Liver (tissue), 9 donors: ENCODE results near the gene MAIP1. TPM values are rescaled to one million over a fixed set of nuclear protein-coding genes. Genes with fewer than 3 reads are reported as not detected.

Source experiments
- DNase-seq: peaks from one replicate; pipeline ENCODE4 v3.0.0-alpha.2; 2017; ENCODE audit warnings: low spot score
- H3K27ac ChIP-seq, 2 donors: one replicate each; pipeline ENCODE4 v1.7.0; 2013; ENCODE audit warnings: inconsistent platforms in 2 of 2, low read length in 2 of 2, control low read depth in 1 of 2, low read depth in 1 of 2, mild to moderate bottlenecking in 1 of 2
- H3K27me3 ChIP-seq, 4 donors: one replicate each; pipeline versions ENCODE4 v1.6.1 to v1.7.0; 2013; ENCODE audit warnings: low read length in 3 of 4, inconsistent platforms in 1 of 4, mild to moderate bottlenecking in 1 of 4, moderate library complexity in 1 of 4; ENCODE audit not compliant: control insufficient read depth in 4 of 4, insufficient read depth in 4 of 4
- H3K36me3 ChIP-seq, 4 donors: one replicate each; pipeline versions ENCODE4 v1.6.1 to v1.7.0; 2013; ENCODE audit warnings: low read length in 3 of 4, mild to moderate bottlenecking in 3 of 4, low read depth in 1 of 4, moderate library complexity in 1 of 4; ENCODE audit not compliant: control insufficient read depth in 4 of 4, insufficient read depth in 3 of 4
- H3K4me1 ChIP-seq, 4 donors: one replicate each; pipeline versions ENCODE4 v1.6.1 to v1.7.0; 2013; ENCODE audit warnings: low read length in 3 of 4, mild to moderate bottlenecking in 3 of 4, moderate library complexity in 1 of 4; ENCODE audit not compliant: control insufficient read depth in 4 of 4, insufficient read depth in 4 of 4
- H3K4me3 ChIP-seq, 3 donors: one replicate each; pipeline versions ENCODE4 v1.6.1 to v1.7.0; 2013; ENCODE audit warnings: low read length in 3 of 3, control low read depth in 1 of 3, low read depth in 1 of 3, mild to moderate bottlenecking in 1 of 3
- H3K9ac ChIP-seq, 2 donors: one replicate each; pipeline ENCODE4 v1.7.0; 2013; ENCODE audit warnings: low read length in 2 of 2, mild to moderate bottlenecking in 2 of 2, moderate library complexity in 2 of 2, control low read depth in 1 of 2, low read depth in 1 of 2
- H3K9me3 ChIP-seq, 4 donors: one replicate each; pipeline versions ENCODE4 v1.6.1 to v1.7.0; 2013; ENCODE audit warnings: low read length in 3 of 4; ENCODE audit not compliant: control insufficient read depth in 4 of 4
- EGR1 ChIP-seq, 2 donors: IDR thresholded peaks; 2 replicates each; pipeline ENCODE4 v1.6.1; 2016 to 2018; ENCODE audit warnings: antibody characterized with exemption in 2 of 2, low read depth in 2 of 2
- FOXA1 ChIP-seq: IDR thresholded peaks from 2 replicates; pipeline ENCODE4 v1.6.1; 2016; ENCODE audit warnings: antibody characterized with exemption
- FOXA2 ChIP-seq: IDR thresholded peaks from 2 replicates; pipeline ENCODE4 v1.6.1; 2016; ENCODE audit warnings: antibody characterized with exemption
- GABPA ChIP-seq, 2 donors: IDR thresholded peaks in 1 of 2; conservative IDR thresholded peaks in 1 of 2; 2 replicates each; pipeline ENCODE4 v1.6.1; 2016; ENCODE audit warnings: antibody characterized with exemption in 2 of 2, mild to moderate bottlenecking in 1 of 2, moderate library complexity in 1 of 2
- HNF4A ChIP-seq, 2 donors: conservative IDR thresholded peaks; 2 replicates each; pipeline ENCODE4 v1.6.1; 2016; ENCODE audit warnings: antibody characterized with exemption in 2 of 2, mild to moderate bottlenecking in 2 of 2
- HNF4G ChIP-seq: IDR thresholded peaks from 2 replicates; pipeline ENCODE4 v1.6.1; 2016; ENCODE audit warnings: antibody characterized with exemption
- JUND ChIP-seq, 2 donors: IDR thresholded peaks; 2 replicates each; pipeline ENCODE4 v1.6.1; 2016; ENCODE audit warnings: antibody characterized with exemption in 2 of 2
- NR2F2 ChIP-seq: IDR thresholded peaks from 2 replicates; pipeline ENCODE4 v1.6.1; 2016; ENCODE audit warnings: antibody characterized with exemption
- RAD21 ChIP-seq, 2 donors: IDR thresholded peaks; 2 replicates each; pipeline ENCODE4 v1.6.1; 2016; ENCODE audit warnings: antibody characterized with exemption in 2 of 2, mild to moderate bottlenecking in 2 of 2
- RXRA ChIP-seq, 2 donors: IDR thresholded peaks; 2 replicates each; pipeline ENCODE4 v1.6.1; 2017 to 2018; ENCODE audit warnings: antibody characterized with exemption in 2 of 2, mild to moderate bottlenecking in 1 of 2
- SP1 ChIP-seq: IDR thresholded peaks from 2 replicates; pipeline ENCODE4 v1.6.1; 2018; ENCODE audit warnings: antibody characterized with exemption, mild to moderate bottlenecking
- TAF1 ChIP-seq: conservative IDR thresholded peaks from 2 replicates; pipeline ENCODE4 v1.6.1; 2016; ENCODE audit warnings: antibody characterized with exemption, mild to moderate bottlenecking
- YY1 ChIP-seq: IDR thresholded peaks from 2 replicates; pipeline ENCODE4 v1.6.1; 2016; ENCODE audit warnings: antibody characterized with exemption, mild to moderate bottlenecking
- WGBS: extraction: QIAGEN DNeasy Blood & Tissue Kit; methylation state at CpG from one replicate; pipeline ENCODE4 v1.1.7; 2013; 5-methylcytosine and 5-hydroxymethylcytosine counted together
- polyA plus RNA-seq, 2 donors: library from polyadenylated mRNA; stranded (reverse) in 1 of 2; unstranded in 1 of 2; fragments of 200-250 nt in 1 of 2; fragments of >200 nt in 1 of 2; fragmentation: Nextera tagmentation in 1 of 2; extraction: Ambion mirVana in 1 of 2; gene quantifications; one replicate each; pipeline versions ENCODE4 v1.2.1 to v1.2.3, GENCODE V29; 2013 to 2015
- total RNA-seq, 2 donors: library from RNA; depleted of rRNA; stranded (reverse); fragments of >200 nt; gene quantifications; one replicate each; pipeline ENCODE4 v1.2.3, GENCODE V29; 2014
- TF ChIP-seq, protein P1 (sequence below): IDR thresholded peaks from 2 replicates; pipeline ENCODE4 v1.6.1; 2016; ENCODE audit warnings: antibody characterized with exemption, mild to moderate bottlenecking
- TF ChIP-seq, protein P2 (sequence below): IDR thresholded peaks from 2 replicates; pipeline ENCODE4 v1.6.1; 2016; ENCODE audit warnings: antibody characterized with exemption
- TF ChIP-seq, protein P3 (sequence below): IDR thresholded peaks from 2 replicates; pipeline ENCODE4 v1.6.1; 2016; ENCODE audit warnings: antibody characterized with exemption
- TF ChIP-seq, protein P4 (sequence below): fragments of 150-350 bp; IDR thresholded peaks from 2 replicates; pipeline ENCODE4 v1.5.1; 2017; ENCODE audit warnings: improper control_type of control experiment, low read depth, low read length; ENCODE audit not compliant: missing input control
- TF ChIP-seq, protein P5 (sequence below): IDR thresholded peaks from 2 replicates; pipeline ENCODE4 v1.6.1; 2016; ENCODE audit warnings: antibody characterized with exemption
- donor health status: healthy.
- donor health status: healthy.
- donor health status: healthy.
- donor health status: healthy.
- donor health status: healthy.

MAIP1 gene
- total and polyA plus RNA-seq, 4 donors, result 23.0 to 40.2 (median 28.6) TPM

DNA sequence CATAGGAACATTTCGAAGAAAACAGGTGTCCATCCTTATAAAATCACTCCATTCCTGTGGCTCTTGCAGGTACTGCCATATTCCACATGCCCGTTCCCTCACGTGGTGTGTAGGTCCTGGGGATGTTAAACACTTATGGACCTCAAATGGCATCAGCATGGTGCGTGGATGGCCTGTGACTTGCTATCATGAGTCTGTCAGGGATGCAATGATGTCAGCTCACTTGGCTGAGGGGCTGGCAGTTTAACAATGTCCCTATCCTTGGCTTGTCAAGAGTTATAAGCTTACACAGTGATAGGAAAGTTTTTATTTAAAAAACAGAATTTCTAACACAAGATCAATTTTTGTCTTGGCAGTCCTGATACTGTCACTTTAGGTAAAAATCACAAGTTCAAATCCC lies 28.8 kb downstream of the MAIP1 start:
- WGBS, result 80% methylated on average over 4 of the region's 4 CpGs
- H3K27ac ChIP-seq, result no peak overlapping the region
- no peak for TF ChIP-seq HNF4A (conservative IDR thresholded peaks at IDR 0.05)
- no peak for TF ChIP-seq FOXA1
- TF ChIP-seq EGR1 (IDR thresholded peaks at IDR 0.05; ENCODE audit: low read depth in 2 of 2), result no peak
- TF ChIP-seq SP1, result no peak
- TF ChIP-seq, protein P1, sequence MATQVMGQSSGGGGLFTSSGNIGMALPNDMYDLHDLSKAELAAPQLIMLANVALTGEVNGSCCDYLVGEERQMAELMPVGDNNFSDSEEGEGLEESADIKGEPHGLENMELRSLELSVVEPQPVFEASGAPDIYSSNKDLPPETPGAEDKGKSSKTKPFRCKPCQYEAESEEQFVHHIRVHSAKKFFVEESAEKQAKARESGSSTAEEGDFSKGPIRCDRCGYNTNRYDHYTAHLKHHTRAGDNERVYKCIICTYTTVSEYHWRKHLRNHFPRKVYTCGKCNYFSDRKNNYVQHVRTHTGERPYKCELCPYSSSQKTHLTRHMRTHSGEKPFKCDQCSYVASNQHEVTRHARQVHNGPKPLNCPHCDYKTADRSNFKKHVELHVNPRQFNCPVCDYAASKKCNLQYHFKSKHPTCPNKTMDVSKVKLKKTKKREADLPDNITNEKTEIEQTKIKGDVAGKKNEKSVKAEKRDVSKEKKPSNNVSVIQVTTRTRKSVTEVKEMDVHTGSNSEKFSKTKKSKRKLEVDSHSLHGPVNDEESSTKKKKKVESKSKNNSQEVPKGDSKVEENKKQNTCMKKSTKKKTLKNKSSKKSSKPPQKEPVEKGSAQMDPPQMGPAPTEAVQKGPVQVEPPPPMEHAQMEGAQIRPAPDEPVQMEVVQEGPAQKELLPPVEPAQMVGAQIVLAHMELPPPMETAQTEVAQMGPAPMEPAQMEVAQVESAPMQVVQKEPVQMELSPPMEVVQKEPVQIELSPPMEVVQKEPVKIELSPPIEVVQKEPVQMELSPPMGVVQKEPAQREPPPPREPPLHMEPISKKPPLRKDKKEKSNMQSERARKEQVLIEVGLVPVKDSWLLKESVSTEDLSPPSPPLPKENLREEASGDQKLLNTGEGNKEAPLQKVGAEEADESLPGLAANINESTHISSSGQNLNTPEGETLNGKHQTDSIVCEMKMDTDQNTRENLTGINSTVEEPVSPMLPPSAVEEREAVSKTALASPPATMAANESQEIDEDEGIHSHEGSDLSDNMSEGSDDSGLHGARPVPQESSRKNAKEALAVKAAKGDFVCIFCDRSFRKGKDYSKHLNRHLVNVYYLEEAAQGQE, result no peak
- no peak for TF ChIP-seq FOXA2
- no peak for TF ChIP-seq RAD21 (IDR thresholded peaks at IDR 0.05)
- TF ChIP-seq, protein P2, sequence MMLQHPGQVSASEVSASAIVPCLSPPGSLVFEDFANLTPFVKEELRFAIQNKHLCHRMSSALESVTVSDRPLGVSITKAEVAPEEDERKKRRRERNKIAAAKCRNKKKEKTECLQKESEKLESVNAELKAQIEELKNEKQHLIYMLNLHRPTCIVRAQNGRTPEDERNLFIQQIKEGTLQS, result no peak
- no peak for TF ChIP-seq YY1
- no peak for TF ChIP-seq GABPA (IDR thresholded peaks at IDR 0.05 in 1 of 2, conservative IDR thresholded peaks at IDR 0.05 in 1 of 2)
- no peak for TF ChIP-seq RXRA (IDR thresholded peaks at IDR 0.05)
- no peak for TF ChIP-seq HNF4G
- no peak for TF ChIP-seq JUND (IDR thresholded peaks at IDR 0.05)
- no peak for TF ChIP-seq TAF1
- TF ChIP-seq NR2F2, result no peak
- TF ChIP-seq, protein P3, sequence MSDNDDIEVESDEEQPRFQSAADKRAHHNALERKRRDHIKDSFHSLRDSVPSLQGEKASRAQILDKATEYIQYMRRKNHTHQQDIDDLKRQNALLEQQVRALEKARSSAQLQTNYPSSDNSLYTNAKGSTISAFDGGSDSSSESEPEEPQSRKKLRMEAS, result no peak
- no peaks in the 10 kb centered on the region for H3K9me3 ChIP-seq
- DNase-seq, result no peak
- H3K4me3 ChIP-seq, result no peak overlapping the region
- H3K9ac ChIP-seq, result no peak overlapping the region
- no peaks in the 10 kb centered on the region for H3K36me3 ChIP-seq
- no peaks in the 10 kb centered on the region for H3K27me3 ChIP-seq
- peaks cover 2 to 11% (median 7%) of the 10 kb centered on the region in 4 donors for H3K4me1 ChIP-seq

DNA sequence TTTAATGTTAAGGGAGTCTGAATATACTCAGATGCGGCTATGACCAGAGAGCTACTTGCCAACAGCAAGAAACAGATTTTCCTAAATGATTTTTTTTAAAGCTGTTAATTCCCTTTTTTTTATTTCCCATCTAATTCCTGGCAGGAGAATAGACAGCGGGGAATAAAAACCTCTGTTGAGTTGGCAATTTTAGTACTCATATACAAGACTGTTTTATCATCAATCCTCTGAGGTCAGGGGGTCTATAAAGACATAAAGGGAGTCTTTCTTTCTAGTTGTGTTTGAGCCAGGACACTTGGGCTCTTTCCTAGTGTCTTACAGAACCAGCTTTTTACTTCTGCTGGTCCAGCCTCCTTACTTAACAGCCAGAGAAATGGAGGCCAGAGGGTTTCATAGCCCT lies 29.4 kb downstream of the MAIP1 start:
- Histone ChIP-seq H3K27me3 (no peaks in the 10 kb centered on the region), H3K9me3 (no peaks in the 10 kb centered on the region), H3K36me3 (no peaks in the 10 kb centered on the region), H3K4me3 (no peak overlapping the region), H3K4me1 (peaks cover 2 to 5% (median 2%) of the 10 kb centered on the region in 4 donors), H3K9ac (no peak overlapping the region), H3K27ac (no peak overlapping the region)
- WGBS, result 92% methylated on average over 2 of the region's 2 CpGs
- DNase-seq, result no peak
- TF ChIP-seq HNF4G, result no peak
- TF ChIP-seq FOXA2, result no peak
- TF ChIP-seq SP1, result no peak
- TF ChIP-seq RXRA (IDR thresholded peaks at IDR 0.05), result no peak
- TF ChIP-seq TAF1, result no peak
- no peak for TF ChIP-seq RAD21 (IDR thresholded peaks at IDR 0.05)
- TF ChIP-seq, protein P1, result no peak
- TF ChIP-seq, protein P3, result no peak
- TF ChIP-seq YY1, result no peak
- TF ChIP-seq, protein P4, sequence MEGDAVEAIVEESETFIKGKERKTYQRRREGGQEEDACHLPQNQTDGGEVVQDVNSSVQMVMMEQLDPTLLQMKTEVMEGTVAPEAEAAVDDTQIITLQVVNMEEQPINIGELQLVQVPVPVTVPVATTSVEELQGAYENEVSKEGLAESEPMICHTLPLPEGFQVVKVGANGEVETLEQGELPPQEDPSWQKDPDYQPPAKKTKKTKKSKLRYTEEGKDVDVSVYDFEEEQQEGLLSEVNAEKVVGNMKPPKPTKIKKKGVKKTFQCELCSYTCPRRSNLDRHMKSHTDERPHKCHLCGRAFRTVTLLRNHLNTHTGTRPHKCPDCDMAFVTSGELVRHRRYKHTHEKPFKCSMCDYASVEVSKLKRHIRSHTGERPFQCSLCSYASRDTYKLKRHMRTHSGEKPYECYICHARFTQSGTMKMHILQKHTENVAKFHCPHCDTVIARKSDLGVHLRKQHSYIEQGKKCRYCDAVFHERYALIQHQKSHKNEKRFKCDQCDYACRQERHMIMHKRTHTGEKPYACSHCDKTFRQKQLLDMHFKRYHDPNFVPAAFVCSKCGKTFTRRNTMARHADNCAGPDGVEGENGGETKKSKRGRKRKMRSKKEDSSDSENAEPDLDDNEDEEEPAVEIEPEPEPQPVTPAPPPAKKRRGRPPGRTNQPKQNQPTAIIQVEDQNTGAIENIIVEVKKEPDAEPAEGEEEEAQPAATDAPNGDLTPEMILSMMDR, result no peak
- TF ChIP-seq EGR1 (IDR thresholded peaks at IDR 0.05; ENCODE audit: low read depth in 2 of 2), result no peak
- TF ChIP-seq JUND (IDR thresholded peaks at IDR 0.05), result no peak
- TF ChIP-seq HNF4A (conservative IDR thresholded peaks at IDR 0.05), result no peak
- TF ChIP-seq, protein P5, sequence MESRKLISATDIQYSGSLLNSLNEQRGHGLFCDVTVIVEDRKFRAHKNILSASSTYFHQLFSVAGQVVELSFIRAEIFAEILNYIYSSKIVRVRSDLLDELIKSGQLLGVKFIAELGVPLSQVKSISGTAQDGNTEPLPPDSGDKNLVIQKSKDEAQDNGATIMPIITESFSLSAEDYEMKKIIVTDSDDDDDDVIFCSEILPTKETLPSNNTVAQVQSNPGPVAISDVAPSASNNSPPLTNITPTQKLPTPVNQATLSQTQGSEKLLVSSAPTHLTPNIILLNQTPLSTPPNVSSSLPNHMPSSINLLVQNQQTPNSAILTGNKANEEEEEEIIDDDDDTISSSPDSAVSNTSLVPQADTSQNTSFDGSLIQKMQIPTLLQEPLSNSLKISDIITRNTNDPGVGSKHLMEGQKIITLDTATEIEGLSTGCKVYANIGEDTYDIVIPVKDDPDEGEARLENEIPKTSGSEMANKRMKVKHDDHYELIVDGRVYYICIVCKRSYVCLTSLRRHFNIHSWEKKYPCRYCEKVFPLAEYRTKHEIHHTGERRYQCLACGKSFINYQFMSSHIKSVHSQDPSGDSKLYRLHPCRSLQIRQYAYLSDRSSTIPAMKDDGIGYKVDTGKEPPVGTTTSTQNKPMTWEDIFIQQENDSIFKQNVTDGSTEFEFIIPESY, result no peak
